HL-60 (cell line): ENCODE results near the gene OR1S2.

Source experiments
- CTCF ChIP-seq: IDR thresholded peaks from one replicate; pipeline ENCODE4 v1.5.1; 2011; ENCODE audit warnings: low read length, control low read depth, inconsistent platforms; ENCODE audit not compliant: insufficient read depth
- GABPA ChIP-seq: IDR thresholded peaks from 2 replicates; pipeline ENCODE4 v1.6.1; 2012; ENCODE audit warnings: low read depth
- POLR2AphosphoS5 ChIP-seq: IDR thresholded peaks from 2 replicates; pipeline ENCODE4 v1.6.1; 2012; ENCODE audit warnings: low read depth
- REST ChIP-seq: IDR thresholded peaks from 2 replicates; pipeline ENCODE4 v1.6.1; 2012; ENCODE audit warnings: low read depth; ENCODE audit not compliant: insufficient replicate concordance

- TF ChIP-seq CTCF (no peak), GABPA (no peak), POLR2AphosphoS5 (no peak), REST (no peak)
Observed at GRCh38 chr11:58179648-58180047, 24.3 kb downstream of the OR1S2 start.
